PC-9 (cell line): ENCODE results near the gene TAPBPL. TPM values are rescaled to one million over a fixed set of nuclear protein-coding genes. Genes with fewer than 3 reads are reported as not detected.

Source experiments
- BruUV-seq: library from RNA; stranded (reverse); fragments of 400-500 nt; replicated peaks from 2 replicates; lab custom pipeline; 2021; lab: Mats Ljungman, UMichigan
- CTCF ChIA-PET: fragments of 300-600 bp; sonication (Branson Sonifier 250); formaldehyde crosslinking; loops from one replicate; lab custom pipeline; 2022; ENCODE audit warnings: antibody characterized with exemption; lab: Charles Lee
- POLR2A ChIA-PET: fragments of 300-600 bp; sonication (Branson Sonifier 250); formaldehyde crosslinking; loops from one replicate; lab custom pipeline; 2022; ENCODE audit warnings: antibody characterized with exemption; ENCODE audit not compliant: unreplicated experiment; lab: Charles Lee
- DNase-seq, 2 experiments: peaks; one replicate each; pipeline versions ENCODE4 v3.0.0 to v3.0.0-alpha.2; 2015 to 2022; ENCODE audit warnings: mixed read lengths in 1 of 2
- H2AFZ ChIP-seq: fragments of 200-600 bp; sonication (generic); 2 replicates; pipeline ENCODE4 v1.8.1; 2017; ENCODE audit warnings: antibody characterized with exemption
- H3F3A ChIP-seq: fragments of 200-600 bp; sonication (generic); 2 replicates; pipeline ENCODE4 v1.8.1; 2017; ENCODE audit warnings: antibody characterized with exemption, mild to moderate bottlenecking, low read depth; ENCODE audit not compliant: insufficient read depth
- H3K27ac ChIP-seq: fragments of 200-600 bp; sonication (generic); 2 replicates; pipeline ENCODE4 v1.6.1; 2016; ENCODE audit warnings: mixed run types
- H3K27me3 ChIP-seq: fragments of 200-600 bp; sonication (generic); 2 replicates; pipeline ENCODE4 v1.6.1; 2016; ENCODE audit warnings: low read depth, mixed run types; ENCODE audit not compliant: insufficient read depth
- H3K36me3 ChIP-seq: fragments of 200-600 bp; sonication (generic); 2 replicates; pipeline ENCODE4 v1.6.1; 2016; ENCODE audit warnings: low read depth, mixed run types
- H3K4me1 ChIP-seq: fragments of 200-600 bp; sonication (generic); replicated peaks from 2 replicates; pipeline ENCODE4 v1.6.1; 2016; ENCODE audit warnings: mixed run types; ENCODE audit not compliant: insufficient read depth
- H3K4me2 ChIP-seq: fragments of 200-600 bp; sonication (generic); 2 replicates; pipeline ENCODE4 v1.6.1; 2017; ENCODE audit warnings: mixed run types
- H3K4me3 ChIP-seq: fragments of 200-600 bp; sonication (generic); 2 replicates; pipeline ENCODE4 v1.6.1; 2016; ENCODE audit warnings: mixed run types
- H3K79me2 ChIP-seq: fragments of 200-600 bp; sonication (generic); 2 replicates; pipeline ENCODE4 v1.6.1; 2017; ENCODE audit warnings: low read depth, mixed run types
- H3K9me2 ChIP-seq: fragments of 200-600 bp; sonication (generic); 2 replicates; pipeline ENCODE4 v1.8.1; 2017; ENCODE audit warnings: mild to moderate bottlenecking; ENCODE audit not compliant: insufficient read depth
- H3K9me3 ChIP-seq: fragments of 200-600 bp; sonication (generic); 2 replicates; pipeline ENCODE4 v1.8.1; 2016; ENCODE audit warnings: low read depth; ENCODE audit not compliant: insufficient read depth
- H4K20me1 ChIP-seq: fragments of 200-600 bp; sonication (generic); 2 replicates; pipeline ENCODE4 v1.8.1; 2017; ENCODE audit not compliant: insufficient read depth
- EZH2 ChIP-seq: fragments of 200-600 bp; sonication (generic); IDR thresholded peaks from 2 replicates; pipeline ENCODE4 v1.8.0; 2017; ENCODE audit warnings: antibody characterized with exemption, low read depth
- intact Hi-C: fragments of 100-400 bp; cut with micrococcal nuclease; formaldehyde crosslinking; loops from one replicate; pipeline ENCODE4 v1.10.0; 2022; ENCODE audit not compliant: unreplicated experiment
- total RNA-seq: library from RNA; stranded (reverse); gene quantifications from 2 replicates; pipeline ENCODE4 v1.2.3, GENCODE V29; 2021
- TF ChIP-seq, protein P1 (sequence below): fragments of 200-600 bp; sonication (generic); conservative IDR thresholded peaks from 2 replicates; pipeline ENCODE4 v1.6.1; 2017; ENCODE audit warnings: mixed run types, antibody characterized with exemption, mild to moderate bottlenecking, moderate library complexity

The TAPBPL gene
- total RNA-seq, 1 experiment from 2014 or later: 26.0 TPM

DNA sequence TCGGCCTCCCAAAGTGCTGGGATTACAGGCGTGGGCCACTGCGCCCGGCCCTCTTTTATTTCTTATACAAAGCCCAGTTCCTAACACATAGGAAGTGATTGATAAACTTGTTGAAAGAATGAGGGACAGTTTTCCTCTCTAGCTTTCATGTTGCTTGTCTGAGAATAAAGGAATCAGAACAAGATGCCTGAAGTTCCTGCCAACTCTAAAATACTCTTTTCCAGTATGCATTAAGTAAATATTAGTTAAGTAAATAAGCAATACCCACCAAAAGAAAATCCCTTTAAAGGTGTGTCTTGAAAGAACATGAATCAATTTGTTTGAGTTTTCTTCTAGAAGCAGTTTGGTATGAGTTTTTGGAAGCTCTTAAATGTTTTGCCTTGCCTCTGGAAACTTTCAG is 31.5 kb upstream of the TAPBPL start:
- peaks cover 6% of the 10 kb centered on the region; the same call in 1 of the 2 replicates for H3K9me2 ChIP-seq
- BruUV-seq: no TSS peak
- no peaks in the 10 kb centered on the region for H3K79me2 ChIP-seq
- no peak overlapping the region for H2AFZ ChIP-seq
- H3K4me2 ChIP-seq: no peak overlapping the region
- TF ChIP-seq, protein P1, sequence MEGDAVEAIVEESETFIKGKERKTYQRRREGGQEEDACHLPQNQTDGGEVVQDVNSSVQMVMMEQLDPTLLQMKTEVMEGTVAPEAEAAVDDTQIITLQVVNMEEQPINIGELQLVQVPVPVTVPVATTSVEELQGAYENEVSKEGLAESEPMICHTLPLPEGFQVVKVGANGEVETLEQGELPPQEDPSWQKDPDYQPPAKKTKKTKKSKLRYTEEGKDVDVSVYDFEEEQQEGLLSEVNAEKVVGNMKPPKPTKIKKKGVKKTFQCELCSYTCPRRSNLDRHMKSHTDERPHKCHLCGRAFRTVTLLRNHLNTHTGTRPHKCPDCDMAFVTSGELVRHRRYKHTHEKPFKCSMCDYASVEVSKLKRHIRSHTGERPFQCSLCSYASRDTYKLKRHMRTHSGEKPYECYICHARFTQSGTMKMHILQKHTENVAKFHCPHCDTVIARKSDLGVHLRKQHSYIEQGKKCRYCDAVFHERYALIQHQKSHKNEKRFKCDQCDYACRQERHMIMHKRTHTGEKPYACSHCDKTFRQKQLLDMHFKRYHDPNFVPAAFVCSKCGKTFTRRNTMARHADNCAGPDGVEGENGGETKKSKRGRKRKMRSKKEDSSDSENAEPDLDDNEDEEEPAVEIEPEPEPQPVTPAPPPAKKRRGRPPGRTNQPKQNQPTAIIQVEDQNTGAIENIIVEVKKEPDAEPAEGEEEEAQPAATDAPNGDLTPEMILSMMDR: no peak
- no peak for TF ChIP-seq EZH2
- no peaks in the 10 kb centered on the region for H3K36me3 ChIP-seq
- DNase-seq: no peak
- 0 out of 2 replicates have a peak, but pooled peaks cover 2% of the 10 kb centered on the region for H3F3A ChIP-seq
- H3K27me3 ChIP-seq: no peaks in the 10 kb centered on the region
- intact Hi-C loops: loop anchor here (5.0 kb wide), 1 partner anchor 137 kb away; the partner anchor contains the start of gene IFFO1
- POLR2A ChIA-PET: interaction anchor here (0.7 kb wide), 1 partner anchor 537 kb away, joined by 10 read pairs; no protein-coding TSS in a partner anchor
- H3K9me3 ChIP-seq: no peaks in the 10 kb centered on the region
- H3K4me1 ChIP-seq: 0 out of 2 replicates have a peak, but pooled peaks cover 3% of the 10 kb centered on the region
- H3K4me3 ChIP-seq: no peak overlapping the region
- H3K27ac ChIP-seq: no peak overlapping the region
- no peaks in the 10 kb centered on the region for H4K20me1 ChIP-seq
- CTCF ChIA-PET: interaction anchor here (1.2 kb wide), 1 partner anchor 57 kb away, joined by 5 read pairs; no protein-coding TSS in a partner anchor

DNA sequence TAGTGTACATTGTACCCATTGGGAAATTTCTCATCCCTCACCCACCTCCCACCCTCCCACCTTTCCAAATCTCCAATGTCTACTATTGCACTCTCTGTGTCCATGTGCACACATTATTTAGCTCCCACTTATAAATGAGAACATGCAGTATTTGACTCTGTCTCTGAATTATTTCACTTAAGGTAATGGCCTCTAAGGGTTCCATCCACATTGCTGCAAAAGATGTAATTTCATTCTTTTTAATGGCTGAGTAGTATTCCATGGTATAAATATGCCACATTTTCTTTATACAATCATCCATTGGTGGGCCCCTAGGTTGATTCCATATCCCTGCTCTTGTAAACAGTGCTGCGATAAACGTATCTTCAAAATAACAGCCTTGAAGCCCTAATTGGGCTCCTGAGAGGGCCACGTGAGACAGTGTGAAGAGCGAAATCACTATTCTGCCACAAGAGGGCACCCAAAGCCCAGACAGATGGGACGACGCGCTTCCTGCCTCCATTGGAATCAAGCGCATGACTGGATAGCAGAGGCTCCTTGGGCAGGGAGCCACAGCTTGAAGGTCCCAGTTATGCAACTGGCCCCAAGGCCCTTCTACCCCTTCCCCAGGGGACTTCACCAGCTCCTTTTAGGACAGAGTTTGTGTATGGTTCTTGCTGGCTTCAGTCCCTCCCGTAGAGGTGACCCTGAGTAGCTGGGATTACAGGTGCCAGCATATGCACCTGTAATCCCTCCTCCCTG is 28.4 kb upstream of the TAPBPL start:
- no peak for TF ChIP-seq EZH2
- TF ChIP-seq, protein P1: peak; percentile 95
- no peak overlapping the region for H2AFZ ChIP-seq
- no TSS peak for BruUV-seq
- no peak overlapping the region for H3K4me3 ChIP-seq
- DNase-seq: peak; percentile 81 to 82
- H4K20me1 ChIP-seq: no peaks in the 10 kb centered on the region
- no peak overlapping the region for H3K27ac ChIP-seq
- H3K9me3 ChIP-seq: no peaks in the 10 kb centered on the region
- no peaks in the 10 kb centered on the region for H3K79me2 ChIP-seq
- peak overlapping the region; percentile 8; the same call in 1 of the 2 replicates for H3K4me2 ChIP-seq
- H3F3A ChIP-seq: peaks cover 5% of the 10 kb centered on the region; the same call in 1 of the 2 replicates
- CTCF ChIA-PET: interaction anchor here (0.6 to 3.1 kb wide), 6 partner anchors 18 to 109 kb away, joined by 3 to 24 read pairs (median 4); no protein-coding TSS in a partner anchor
- H3K4me1 ChIP-seq: 0 out of 2 replicates have a peak, but pooled peaks cover 3% of the 10 kb centered on the region
- no peaks in the 10 kb centered on the region for H3K27me3 ChIP-seq
- intact Hi-C loops: loop anchor here (1.0 to 5.0 kb wide), 7 partner anchors 42 to 356 kb away; partner anchors contain the start of genes IFFO1 and MRPL51
- H3K36me3 ChIP-seq: no peaks in the 10 kb centered on the region
- POLR2A ChIA-PET: interaction anchor here (0.5 to 1.0 kb wide), 2 partner anchors 42 to 111 kb away, joined by 4 to 6 read pairs; no protein-coding TSS in a partner anchor
- H3K9me2 ChIP-seq: peaks cover 2% of the 10 kb centered on the region; the same call in 1 of the 2 replicates

DNA sequence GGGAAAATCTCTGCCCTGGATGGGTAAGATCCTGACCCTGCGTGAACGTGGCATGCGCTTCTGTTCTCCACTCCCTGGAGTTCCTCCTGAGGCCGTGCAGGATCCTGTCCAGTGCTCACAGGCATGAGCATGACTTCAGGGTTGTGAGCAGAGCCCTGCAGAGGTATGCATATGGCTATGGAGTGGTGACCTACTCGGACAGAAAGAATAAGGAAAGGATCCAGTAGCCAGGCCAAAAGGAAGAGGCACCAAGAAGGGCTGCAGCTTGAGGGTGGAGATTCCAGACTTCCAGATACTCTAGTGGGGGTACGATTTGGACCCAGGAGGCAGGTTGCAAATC is 27.9 kb upstream of the TAPBPL start:
- H3F3A ChIP-seq: peaks cover 8% of the 10 kb centered on the region; the same call in 1 of the 2 replicates

More for the DNA sequence above, 27.9 kb upstream of the TAPBPL start:
- DNase-seq: no peak
- H3K4me1 ChIP-seq: 0 out of 2 replicates have a peak, but pooled peaks cover 3% of the 10 kb centered on the region
- POLR2A ChIA-PET: interaction anchor here (0.5 to 1.0 kb wide), 2 partner anchors 41 to 110 kb away, joined by 4 to 6 read pairs; no protein-coding TSS in a partner anchor
- intact Hi-C loops: loop anchor here (5.0 kb wide), 1 partner anchor 133 kb away; the partner anchor contains the start of gene IFFO1
- no peaks in the 10 kb centered on the region for H3K27me3 ChIP-seq
- H3K27ac ChIP-seq: no peak overlapping the region
- no peaks in the 10 kb centered on the region for H3K79me2 ChIP-seq
- no peak overlapping the region for H3K4me3 ChIP-seq
- peak overlapping the region; percentile 8; the same call in 1 of the 2 replicates for H3K4me2 ChIP-seq
- BruUV-seq: no TSS peak
- no peak for TF ChIP-seq EZH2
- TF ChIP-seq, protein P1: no peak
- CTCF ChIA-PET: interaction anchor here (0.6 to 3.1 kb wide), 5 partner anchors 26 to 109 kb away, joined by 3 to 24 read pairs (median 4); no protein-coding TSS in a partner anchor
- no peaks in the 10 kb centered on the region for H3K9me2 ChIP-seq
- H3K9me3 ChIP-seq: no peaks in the 10 kb centered on the region
- no peak overlapping the region for H2AFZ ChIP-seq
- H4K20me1 ChIP-seq: no peaks in the 10 kb centered on the region
- H3K36me3 ChIP-seq: no peaks in the 10 kb centered on the region
